Measurements from ENCODE around the gene MYMK.

- no peak for TF ChIP-seq CTCF (IDR thresholded peaks at IDR 0.05; ENCODE audit: borderline replicate concordance, extremely low read depth, low read length, poor library complexity, severe bottlenecking)
- TF ChIP-seq EZH2 (IDR thresholded peaks at IDR 0.05; ENCODE audit: borderline replicate concordance, low read depth, low read length, severe bottlenecking) = no peak
Measured at GRCh38 chr9:133553973-133554713, 29.4 kb upstream of the MYMK start.

Data from DND-41 (cell line).